GM20431 (cell line): ENCODE data around the gene KAZN.

Experiments
- in situ Hi-C: fragments of 300-500 bp; cut with MseI, MboI; formaldehyde crosslinking; loops from one replicate; pipeline ENCODE4 v1.15.0; 2020; ENCODE audit warnings: low sequenced_read_pairs; ENCODE audit not compliant: unreplicated experiment

Gene KAZN

GRCh38 chr1:14733048-14733778 lies 134.7 kb downstream of the KAZN start:
- in situ Hi-C loops, result no loop called here

DNA sequence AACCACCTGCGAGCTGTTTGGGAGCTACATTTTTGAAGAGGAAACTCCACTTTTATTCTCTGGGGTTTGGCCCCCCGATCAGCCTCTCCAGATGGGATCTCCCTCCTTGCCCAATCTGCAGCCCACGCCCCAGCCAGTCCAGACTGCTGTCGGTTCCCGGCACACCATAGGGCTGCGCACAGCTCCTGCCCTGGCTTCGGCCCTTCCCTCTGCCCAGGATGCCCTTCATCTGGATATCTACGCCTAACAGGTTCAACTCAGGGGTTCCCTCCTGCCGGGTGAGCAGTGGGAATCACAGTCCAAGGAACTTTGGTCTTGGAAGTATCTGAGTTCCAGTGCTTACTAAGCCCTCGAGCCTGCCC lies 135.3 kb downstream of the KAZN start:
- in situ Hi-C loops, result no loop called here

DNA sequence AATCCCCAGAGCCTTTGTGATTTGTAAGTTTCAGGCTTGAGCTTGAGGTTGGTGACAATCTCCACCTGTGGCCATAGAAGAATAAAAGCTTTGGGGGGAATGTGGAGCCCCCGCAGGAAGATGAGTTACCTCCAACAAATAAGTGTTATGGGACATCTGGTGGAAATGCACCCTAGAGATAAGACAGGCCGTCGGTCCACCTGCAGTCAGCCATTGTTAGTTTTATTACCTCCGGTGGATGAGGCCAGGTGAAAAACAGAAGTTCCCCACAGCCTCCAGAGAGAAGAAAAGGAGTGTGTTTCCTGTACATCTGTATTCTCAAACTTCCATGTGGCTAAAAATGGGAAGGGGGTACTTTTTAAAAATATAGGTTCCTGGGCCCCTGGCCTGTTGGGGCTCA lies 137.4 kb downstream of the KAZN start:
- in situ Hi-C loops, result no loop called here

GRCh38 chr1:14737561-14738094 lies 139.1 kb downstream of the KAZN start:
- in situ Hi-C loops, result no loop called here

GRCh38 chr1:14738235-14738634 lies 139.8 kb downstream of the KAZN start:
- in situ Hi-C loops, result no loop called here

GRCh38 chr1:14738647-14739046 lies 140.2 kb downstream of the KAZN start:
- in situ Hi-C loops, result no loop called here

- in situ Hi-C loops, result no loop called here
Measured at GRCh38 chr1:14739082-14739832, 140.8 kb downstream of the KAZN start.

DNA sequence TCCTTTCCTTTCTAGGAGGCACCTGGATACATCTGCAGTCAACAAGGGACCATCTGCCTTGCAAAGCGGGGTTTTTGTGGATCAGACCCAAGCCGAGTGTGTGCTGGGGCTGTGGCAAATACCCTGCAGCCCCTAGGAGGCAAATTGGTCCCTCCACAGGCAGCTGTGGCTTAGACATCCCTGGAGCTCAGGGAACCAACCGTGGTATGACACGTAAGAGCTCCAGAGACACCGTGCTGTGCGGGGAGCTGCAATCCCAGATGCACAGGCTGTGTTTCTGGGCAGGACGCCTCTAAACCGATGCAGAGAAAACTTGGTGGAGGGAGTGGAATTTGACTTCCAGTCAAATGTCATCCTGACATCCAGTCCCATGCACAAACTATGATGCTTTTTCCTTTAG lies 141.5 kb downstream of the KAZN start:
- in situ Hi-C loops, result no loop called here

DNA sequence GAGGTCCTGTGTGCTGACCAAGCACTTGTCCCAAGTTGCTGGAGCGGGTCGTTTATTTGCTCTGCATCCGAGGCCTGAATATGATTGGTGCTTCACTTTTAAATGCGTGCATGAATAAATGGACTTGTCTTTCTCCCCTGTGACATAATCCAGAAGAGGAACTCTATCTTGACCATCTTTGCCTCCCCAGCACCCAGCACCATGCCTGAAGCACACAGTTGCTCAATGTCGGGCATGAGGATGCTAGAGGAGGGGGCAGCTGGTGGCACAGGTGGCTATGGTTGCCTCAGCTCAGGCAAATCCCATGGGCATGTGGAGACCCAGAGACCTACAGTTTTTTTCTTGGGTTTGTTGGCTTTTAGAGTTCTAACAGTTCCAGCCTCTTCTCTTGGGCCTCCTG lies 142.6 kb downstream of the KAZN start:
- in situ Hi-C loops, result no loop called here

DNA sequence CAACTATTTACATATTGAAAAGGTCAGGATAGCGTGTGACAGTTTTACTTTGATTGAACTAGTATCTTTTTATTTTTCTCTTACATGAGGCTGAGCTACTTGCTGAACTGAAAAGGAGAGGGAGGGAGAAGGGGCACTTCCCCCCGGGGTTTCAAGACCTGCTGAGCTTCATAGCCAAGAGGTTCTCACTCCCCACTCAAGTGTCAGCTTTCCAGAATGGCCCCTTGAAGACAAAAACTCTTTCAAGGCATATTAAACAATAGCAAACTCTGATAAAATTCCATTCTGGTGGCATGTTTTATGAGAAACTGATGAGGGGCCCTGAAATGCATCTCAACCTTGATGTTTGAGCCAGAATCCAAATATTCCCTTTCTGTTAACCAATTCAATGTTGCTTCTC lies 143.0 kb downstream of the KAZN start:
- in situ Hi-C loops, result no loop called here

GRCh38 chr1:14742181-14742980 lies 143.9 kb downstream of the KAZN start:
- in situ Hi-C loops, result no loop called here

- in situ Hi-C loops, result no loop called here
Measured at GRCh38 chr1:14743368-14743767, 144.9 kb downstream of the KAZN start.

- in situ Hi-C loops, result no loop called here
Measured at GRCh38 chr1:14745001-14745720, 146.7 kb downstream of the KAZN start.

DNA sequence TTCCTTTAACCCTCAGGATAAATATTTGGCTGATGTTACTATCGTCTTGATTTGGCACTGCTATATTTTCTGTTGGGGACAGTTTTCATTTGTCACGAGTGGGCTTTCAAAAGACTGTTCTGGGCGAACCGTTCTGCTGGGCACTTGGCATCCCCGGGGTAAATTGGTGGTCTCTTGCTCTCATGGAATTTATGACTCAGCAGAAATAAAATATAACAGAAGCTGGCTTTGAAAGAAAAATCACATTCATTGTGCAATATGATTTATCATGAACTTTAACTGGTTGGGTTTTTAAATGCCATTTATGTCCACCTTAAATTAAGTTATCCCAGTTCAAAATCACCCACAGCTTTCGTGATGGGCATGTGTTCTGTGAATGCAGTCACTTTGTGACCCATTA lies 147.3 kb downstream of the KAZN start:
- in situ Hi-C loops, result no loop called here

DNA sequence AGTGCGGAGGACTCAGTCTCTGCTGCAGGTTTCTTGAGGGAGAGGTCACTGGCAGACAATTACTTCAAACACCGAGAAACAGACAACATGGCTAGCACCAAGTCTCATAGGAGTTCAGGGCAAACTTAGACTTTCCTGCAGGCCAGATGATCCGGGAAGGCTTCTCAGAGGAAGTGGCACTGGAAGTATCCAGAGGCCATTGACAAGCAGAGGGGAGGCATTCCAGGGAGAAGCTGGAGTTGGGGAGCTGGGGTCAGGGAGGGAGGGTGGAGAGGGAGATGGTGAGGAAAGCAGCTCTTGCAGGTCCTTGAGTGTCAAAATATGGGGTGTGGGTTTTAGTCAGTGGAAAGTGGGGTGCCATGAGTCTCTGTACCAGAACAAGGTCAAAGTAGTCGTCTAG lies 147.9 kb downstream of the KAZN start:
- in situ Hi-C loops, result no loop called here

DNA sequence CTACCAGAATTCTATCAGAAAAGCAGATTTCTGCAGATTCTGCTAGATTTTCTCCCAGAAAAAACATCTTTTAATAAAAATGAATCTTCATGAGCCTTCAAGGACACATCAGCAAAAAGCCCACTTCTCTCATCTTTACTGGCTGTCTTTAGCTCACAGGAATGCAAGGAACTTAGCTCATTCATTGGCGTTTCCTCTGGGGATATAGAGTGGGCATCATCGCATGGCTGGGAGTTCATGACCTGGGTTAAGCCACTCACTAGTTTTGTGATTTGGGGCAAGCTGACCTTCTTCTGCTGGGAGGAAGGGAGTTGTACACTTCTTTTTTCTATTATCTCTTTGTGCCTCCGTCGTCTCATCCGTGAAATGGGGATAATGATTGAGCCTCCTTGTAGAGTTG lies 149.7 kb downstream of the KAZN start:
- in situ Hi-C loops, result no loop called here

DNA sequence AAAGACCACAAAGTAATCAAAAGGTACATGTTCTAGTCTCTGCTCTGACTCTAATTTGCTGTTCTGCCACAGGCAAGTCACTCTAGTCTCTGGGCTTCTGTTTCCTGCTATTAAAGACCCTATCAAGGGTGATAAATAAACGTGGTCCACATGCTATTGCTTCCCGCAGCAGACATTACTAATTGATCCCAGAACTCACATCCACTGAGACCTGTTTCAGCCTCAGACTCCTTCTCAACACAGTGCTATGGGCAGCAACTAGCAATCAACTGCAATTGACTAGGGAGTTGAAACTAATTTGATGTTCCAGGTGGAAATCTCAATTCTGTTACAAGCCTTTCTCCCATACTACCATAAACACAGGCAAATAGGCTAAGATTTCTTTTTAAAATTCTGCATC lies 150.5 kb downstream of the KAZN start:
- in situ Hi-C loops, result no loop called here

DNA sequence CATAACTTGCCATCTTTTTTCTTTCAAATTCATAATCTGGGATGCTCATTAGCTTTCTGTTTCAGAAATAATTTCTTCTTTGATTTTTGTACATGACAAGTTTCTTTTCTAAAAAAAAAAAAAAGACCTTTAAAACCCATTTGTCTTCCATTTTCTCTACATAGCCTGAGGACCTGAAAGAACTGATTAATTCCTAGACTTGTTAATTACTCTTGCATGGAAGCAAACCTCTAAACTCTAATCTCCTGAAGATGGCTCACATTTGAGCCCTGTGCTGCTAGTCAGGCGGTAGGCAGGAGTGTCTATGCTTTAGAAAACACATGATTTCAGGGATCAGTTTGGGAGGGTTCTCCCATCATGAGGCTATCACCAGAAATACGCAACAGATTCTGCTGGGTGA lies 152.0 kb downstream of the KAZN start:
- in situ Hi-C loops, result no loop called here

GRCh38 chr1:14755518-14756252 lies 157.2 kb downstream of the KAZN start:
- in situ Hi-C loops, result no loop called here
